Measurements from ENCODE around the gene EDIL3.

EDIL3 gene

GRCh38 chr5:83956386-83956785 is 428.3 kb downstream of the EDIL3 start:
- DNase-seq (ENCODE audit: insufficient read length, low spot score) (no peak), FAIRE-seq (no peak)
- TF ChIP-seq CTCF (IDR thresholded peaks at IDR 0.05; ENCODE audit: insufficient read depth, missing control alignments): no peak

- no peak for FAIRE-seq
- no peak for DNase-seq (ENCODE audit: insufficient read length, low spot score)
These were observed 428.8 kb downstream of the EDIL3 start for GRCh38 chr5:83955916-83956315.

GRCh38 chr5:83947763-83948162 is 436.9 kb downstream of the EDIL3 start:
- FAIRE-seq (no peak), DNase-seq (ENCODE audit: insufficient read length, low spot score) (no peak)
- no peak for TF ChIP-seq CTCF (IDR thresholded peaks at IDR 0.05; ENCODE audit: insufficient read depth, missing control alignments)

More at GRCh38 chr5:83955916-83956315, 428.8 kb downstream of the EDIL3 start:
- TF ChIP-seq CTCF (IDR thresholded peaks at IDR 0.05; ENCODE audit: insufficient read depth, missing control alignments): no peak

GRCh38 chr5:83946516-83946915 is 438.2 kb downstream of the EDIL3 start:
- no peak for FAIRE-seq
- no peak for DNase-seq (ENCODE audit: insufficient read length, low spot score)
- no peak for TF ChIP-seq CTCF (IDR thresholded peaks at IDR 0.05; ENCODE audit: insufficient read depth, missing control alignments)

- DNase-seq (ENCODE audit: insufficient read length, low spot score): no peak
- no peak for TF ChIP-seq CTCF (IDR thresholded peaks at IDR 0.05; ENCODE audit: insufficient read depth, missing control alignments)
- no peak for FAIRE-seq
These were observed 442.5 kb downstream of the EDIL3 start for GRCh38 chr5:83942155-83942554.

- no peak for FAIRE-seq
- no peak for DNase-seq (ENCODE audit: insufficient read length, low spot score)
- no peak for TF ChIP-seq CTCF (IDR thresholded peaks at IDR 0.05; ENCODE audit: insufficient read depth, missing control alignments)
These were observed 446.8 kb downstream of the EDIL3 start for GRCh38 chr5:83937837-83938236.

- TF ChIP-seq CTCF (IDR thresholded peaks at IDR 0.05; ENCODE audit: insufficient read depth, missing control alignments): no peak
- DNase-seq (ENCODE audit: insufficient read length, low spot score) (no peak), FAIRE-seq (no peak)
These were observed 452.7 kb downstream of the EDIL3 start for GRCh38 chr5:83931969-83932368.

All from D721Med (cell line).